Measurements from ENCODE around the gene SASH1.

- TF ChIP-seq CTCF (IDR thresholded peaks at IDR 0.05): no peak
- TF ChIP-seq POLR2A (IDR thresholded peaks at IDR 0.05): no peak
Observed at GRCh38 chr6:148573922-148574321, 231.3 kb downstream of the SASH1 start.

All from body of pancreas (tissue), 4 donors.